MCF 10A (cell line): ENCODE data around the gene NAPB. TPM values are rescaled to one million over a fixed set of nuclear protein-coding genes. Genes with fewer than 3 reads are reported as not detected.

Source experiments
- BruUV-seq: library from RNA; stranded (reverse); fragments of 400-500 nt; replicated peaks from 2 replicates; lab custom pipeline; 2021; lab: Mats Ljungman, UMichigan
- CTCF ChIA-PET: fragments of 300-600 bp; sonication (Branson Sonifier 250); formaldehyde crosslinking; extraction: SDS; loops from one replicate; lab custom pipeline; 2021; ENCODE audit warnings: antibody characterized with exemption, inconsistent platforms; lab: Yijun Ruan, JAX
- POLR2A ChIA-PET: fragments of 300-600, 350-650 bp; sonication (Branson Sonifier 250); formaldehyde crosslinking; extraction: SDS; loops from one replicate; lab custom pipeline; 2020; ENCODE audit warnings: antibody characterized with exemption, inconsistent platforms; lab: Yijun Ruan, JAX
- DNase-seq: peaks from one replicate; pipeline ENCODE4 v3.0.0-alpha.2; 2018; ENCODE audit not compliant: unreplicated experiment
- H3K27ac Mint-ChIP-seq: one replicate; pipeline ENCODE4 v1.8.0; 2022; ENCODE audit warnings: mild to moderate bottlenecking, low read depth, mixed read lengths; ENCODE audit not compliant: unreplicated experiment
- H3K27me3 Mint-ChIP-seq: one replicate; pipeline ENCODE4 v1.8.0; 2022; ENCODE audit warnings: mixed read lengths; ENCODE audit not compliant: insufficient read depth, unreplicated experiment
- H3K36me3 Mint-ChIP-seq: one replicate; pipeline ENCODE4 v1.8.0; 2022; ENCODE audit warnings: mild to moderate bottlenecking, moderate library complexity, mixed read lengths; ENCODE audit not compliant: insufficient read depth, unreplicated experiment
- H3K4me1 Mint-ChIP-seq: one replicate; pipeline ENCODE4 v1.8.0; 2022; ENCODE audit warnings: mixed read lengths; ENCODE audit not compliant: insufficient read depth, unreplicated experiment
- H3K4me3 Mint-ChIP-seq: one replicate; pipeline ENCODE4 v1.8.0; 2022; ENCODE audit warnings: mild to moderate bottlenecking, moderate library complexity, mixed read lengths; ENCODE audit not compliant: unreplicated experiment
- H3K9me3 Mint-ChIP-seq: one replicate; pipeline ENCODE4 v1.8.0; 2022; ENCODE audit warnings: mixed read lengths; ENCODE audit not compliant: unreplicated experiment
- CTCF ChIP-seq: fragments of 200-600 bp; IDR thresholded peaks from one replicate; pipeline ENCODE4 v1.8.0; 2022; ENCODE audit warnings: antibody characterized with exemption, mild to moderate bottlenecking; ENCODE audit not compliant: unreplicated experiment
- intact Hi-C: fragments of 100-400 bp; cut with micrococcal nuclease; formaldehyde crosslinking; loops from 2 replicates; pipeline ENCODE4 v1.14.1; 2022
- total RNA-seq: library from RNA; stranded (reverse); gene quantifications from 2 replicates; pipeline ENCODE4 v1.2.3, GENCODE V29; 2022

NAPB gene
- total RNA-seq, 1 experiment from 2014 or later = 9.6 TPM

- TF ChIP-seq CTCF = no peak
- Mint-ChIP-seq H3K4me3 (peak overlapping the region; percentile 84), H3K36me3 (peaks cover 25% of the 10 kb centered on the region), H3K9me3 (no peaks in the 10 kb centered on the region), H3K27ac (peak overlapping the region; percentile 80), H3K4me1 (peaks cover 20% of the 10 kb centered on the region), H3K27me3 (no peaks in the 10 kb centered on the region)
- POLR2A ChIA-PET = interaction anchor here (0.7 to 12.7 kb wide), 16 partner anchors 8 to 1886 kb away, joined by 3 to 261 read pairs (median 4); partner anchors contain the start of genes NAPB and NXT1
- DNase-seq = no peak
- BruUV-seq = no TSS peak
- intact Hi-C loops = loop anchor here (5.0 kb wide), 1 partner anchor 62 kb away; the partner anchor contains the start of gene NAPB
- CTCF ChIA-PET = interaction anchor here (0.5 to 5.0 kb wide), 6 partner anchors 8 to 1818 kb away, joined by 3 to 36 read pairs (median 4); partner anchors contain the start of gene NXT1
Measured at GRCh38 chr20:23360531-23360930, 60.8 kb downstream of the NAPB start.

- H3K27ac Mint-ChIP-seq = peak overlapping the region; percentile 83
- POLR2A ChIA-PET = interaction anchor here (0.6 to 12.7 kb wide), 20 partner anchors 8 to 979 kb away, joined by 3 to 261 read pairs (median 8); partner anchors contain the start of genes CST3, NAPB and NXT1
- peak overlapping the region; percentile 86 for H3K4me3 Mint-ChIP-seq
- CTCF ChIA-PET = interaction anchor here (0.6 to 5.0 kb wide), 11 partner anchors 9 to 668 kb away, joined by 3 to 36 read pairs (median 3); partner anchors contain the start of genes NAPB and NXT1
- no peaks in the 10 kb centered on the region for H3K27me3 Mint-ChIP-seq
- intact Hi-C loops = loop anchor here (1.0 to 5.0 kb wide), 2 partner anchors 9 to 268 kb away; partner anchors contain the start of gene NXT1
- H3K36me3 Mint-ChIP-seq = peaks cover 20% of the 10 kb centered on the region
- no TSS peak for BruUV-seq
- no peak for TF ChIP-seq CTCF
- no peak for DNase-seq
- peaks cover 9% of the 10 kb centered on the region for H3K4me1 Mint-ChIP-seq
- H3K9me3 Mint-ChIP-seq = no peaks in the 10 kb centered on the region
Measured at GRCh38 chr20:23358923-23359593, 62.2 kb downstream of the NAPB start.

- Mint-ChIP-seq H3K36me3 (peaks cover 25% of the 10 kb centered on the region), H3K27me3 (no peaks in the 10 kb centered on the region)
- POLR2A ChIA-PET = interaction anchor here (0.6 to 12.7 kb wide), 39 partner anchors 8 to 1692 kb away, joined by 3 to 261 read pairs (median 5); partner anchors contain the start of genes CST3, NAPB and NXT1
Measured at GRCh38 chr20:23358563-23358906, 62.8 kb downstream of the NAPB start.

More at GRCh38 chr20:23358563-23358906, 62.8 kb downstream of the NAPB start:
- H3K4me1 Mint-ChIP-seq = peaks cover 8% of the 10 kb centered on the region
- H3K4me3 Mint-ChIP-seq = peak overlapping the region; percentile 86
- no TSS peak for BruUV-seq
- TF ChIP-seq CTCF = no peak
- no peaks in the 10 kb centered on the region for H3K9me3 Mint-ChIP-seq
- peak overlapping the region; percentile 83 for H3K27ac Mint-ChIP-seq
- CTCF ChIA-PET = interaction anchor here (0.6 to 5.0 kb wide), 13 partner anchors 8 to 668 kb away, joined by 3 to 36 read pairs (median 3); partner anchors contain the start of genes NAPB and NXT1
- DNase-seq = no peak
- intact Hi-C loops = loop anchor here (1.0 to 5.0 kb wide), 2 partner anchors 8 to 269 kb away; partner anchors contain the start of gene NXT1
